Fibroblast of skin of left quadriceps (primary cell): ENCODE measurements around the gene UGT1A4.
"Not testable (repeated sequence)": the region's sequence is repeated elsewhere in the genome, so short reads cannot be mapped to it uniquely, and the experiment has no call there.

Experiments
- DNase-seq, 2 experiments: peaks; one replicate each; pipeline ENCODE4 v3.0.0-alpha.2; 2013; ENCODE audit warnings: low read depth in 2 of 2

UGT1A4 gene

DNA sequence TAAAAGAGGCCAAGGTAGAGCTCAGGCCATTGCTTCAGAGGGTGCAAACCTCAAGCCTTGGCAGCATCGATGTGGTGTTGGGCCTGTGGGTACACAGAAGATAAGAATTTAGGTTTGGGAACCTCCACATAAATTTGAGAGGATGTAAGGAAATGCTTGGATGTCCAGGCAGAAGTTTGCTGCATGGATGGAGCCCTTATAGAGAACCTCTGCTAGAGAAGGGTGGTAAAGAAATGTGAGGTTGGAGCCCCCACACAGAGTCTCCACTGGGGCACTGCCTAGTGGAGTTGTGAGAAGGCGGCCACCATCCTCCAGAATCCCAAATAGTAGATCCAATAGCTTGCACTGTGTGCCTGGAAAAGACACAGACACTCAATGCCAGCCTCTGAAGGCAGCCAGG lies 32.2 kb downstream of the UGT1A4 start:
- not testable (repeated sequence) for DNase-seq

- DNase-seq, result not testable (repeated sequence)
Observed at GRCh38 chr2:233751212-233752009, 32.9 kb downstream of the UGT1A4 start.

- DNase-seq, result no peak
Observed at GRCh38 chr2:233754872-233755611, 36.5 kb downstream of the UGT1A4 start.

GRCh38 chr2:233756429-233757081 lies 38.0 kb downstream of the UGT1A4 start:
- DNase-seq, result no peak

GRCh38 chr2:233758141-233758540 lies 39.6 kb downstream of the UGT1A4 start:
- DNase-seq, result no peak

GRCh38 chr2:233758849-233759248 lies 40.3 kb downstream of the UGT1A4 start:
- no peak for DNase-seq

DNA sequence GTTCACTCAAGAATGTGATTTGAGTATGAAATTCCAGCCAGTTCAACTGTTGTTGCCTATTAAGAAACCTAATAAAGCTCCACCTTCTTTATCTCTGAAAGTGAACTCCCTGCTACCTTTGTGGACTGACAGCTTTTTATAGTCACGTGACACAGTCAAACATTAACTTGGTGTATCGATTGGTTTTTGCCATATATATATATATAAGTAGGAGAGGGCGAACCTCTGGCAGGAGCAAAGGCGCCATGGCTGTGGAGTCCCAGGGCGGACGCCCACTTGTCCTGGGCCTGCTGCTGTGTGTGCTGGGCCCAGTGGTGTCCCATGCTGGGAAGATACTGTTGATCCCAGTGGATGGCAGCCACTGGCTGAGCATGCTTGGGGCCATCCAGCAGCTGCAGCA lies 41.5 kb downstream of the UGT1A4 start, which contains the start of gene UGT1A1:
Gene UGT1A1, plus strand, starts transcription at position 228 of the 400 bp plus-strand sequence. Its CDS starts 18 bp downstream, at position 246.
- no peak for DNase-seq

GRCh38 chr2:233761040-233761769 lies 42.7 kb downstream of the UGT1A4 start:
- DNase-seq, result no peak

GRCh38 chr2:233764264-233764663 lies 45.7 kb downstream of the UGT1A4 start:
- DNase-seq, result no peak

GRCh38 chr2:233764761-233765160 lies 46.2 kb downstream of the UGT1A4 start:
- DNase-seq, result no peak

GRCh38 chr2:233766416-233766815 lies 47.9 kb downstream of the UGT1A4 start:
- DNase-seq, result no peak

- no peak for DNase-seq
Observed at GRCh38 chr2:233768076-233768475, 49.5 kb downstream of the UGT1A4 start.

GRCh38 chr2:233769260-233769659 lies 50.7 kb downstream of the UGT1A4 start:
- no peak for DNase-seq

DNA sequence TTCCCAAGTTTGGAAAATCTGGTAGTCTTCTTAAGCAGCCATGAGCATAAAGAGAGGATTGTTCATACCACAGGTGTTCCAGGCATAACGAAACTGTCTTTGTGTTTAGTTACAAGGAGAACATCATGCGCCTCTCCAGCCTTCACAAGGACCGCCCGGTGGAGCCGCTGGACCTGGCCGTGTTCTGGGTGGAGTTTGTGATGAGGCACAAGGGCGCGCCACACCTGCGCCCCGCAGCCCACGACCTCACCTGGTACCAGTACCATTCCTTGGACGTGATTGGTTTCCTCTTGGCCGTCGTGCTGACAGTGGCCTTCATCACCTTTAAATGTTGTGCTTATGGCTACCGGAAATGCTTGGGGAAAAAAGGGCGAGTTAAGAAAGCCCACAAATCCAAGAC lies 53.6 kb downstream of the UGT1A4 start:
- DNase-seq, result no peak

DNA sequence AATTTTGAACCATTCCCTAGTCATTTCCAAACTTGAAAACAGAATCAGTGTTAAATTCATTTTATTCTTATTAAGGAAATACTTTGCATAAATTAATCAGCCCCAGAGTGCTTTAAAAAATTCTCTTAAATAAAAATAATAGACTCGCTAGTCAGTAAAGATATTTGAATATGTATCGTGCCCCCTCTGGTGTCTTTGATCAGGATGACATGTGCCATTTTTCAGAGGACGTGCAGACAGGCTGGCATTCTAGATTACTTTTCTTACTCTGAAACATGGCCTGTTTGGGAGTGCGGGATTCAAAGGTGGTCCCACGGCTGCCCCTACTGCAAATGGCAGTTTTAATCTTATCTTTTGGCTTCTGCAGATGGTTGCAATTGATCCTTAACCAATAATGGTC lies 54.0 kb downstream of the UGT1A4 start:
- DNase-seq, result no peak

DNA sequence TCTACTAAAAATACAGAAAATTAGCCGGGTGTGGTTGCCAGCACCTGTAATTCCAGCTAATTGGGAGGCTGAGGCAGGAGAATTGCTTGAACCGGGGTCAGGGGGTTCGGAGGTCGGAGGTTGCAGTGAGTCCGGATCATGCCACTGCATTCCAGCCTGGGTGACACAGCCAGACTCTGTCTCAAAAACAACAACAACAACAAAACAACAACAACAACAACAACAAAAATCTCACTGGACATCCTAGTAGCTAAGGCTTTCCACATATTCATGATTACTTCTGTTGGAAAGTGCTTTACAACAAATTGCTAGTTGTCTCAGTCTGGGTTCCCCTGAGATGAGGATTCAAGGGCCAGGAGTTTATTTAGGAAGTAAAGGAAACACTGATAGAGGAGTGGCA lies 55.3 kb downstream of the UGT1A4 start:
- DNase-seq, result no peak

GRCh38 chr2:233775414-233775813 lies 56.9 kb downstream of the UGT1A4 start:
- DNase-seq, result no peak

GRCh38 chr2:233778030-233778429 lies 59.5 kb downstream of the UGT1A4 start, which contains the start of gene MROH2A:
Gene MROH2A (plus strand): TSS chr2:233778330. CDS start chr2:233779359, 1,029 bp downstream.
- DNase-seq, result no peak

DNA sequence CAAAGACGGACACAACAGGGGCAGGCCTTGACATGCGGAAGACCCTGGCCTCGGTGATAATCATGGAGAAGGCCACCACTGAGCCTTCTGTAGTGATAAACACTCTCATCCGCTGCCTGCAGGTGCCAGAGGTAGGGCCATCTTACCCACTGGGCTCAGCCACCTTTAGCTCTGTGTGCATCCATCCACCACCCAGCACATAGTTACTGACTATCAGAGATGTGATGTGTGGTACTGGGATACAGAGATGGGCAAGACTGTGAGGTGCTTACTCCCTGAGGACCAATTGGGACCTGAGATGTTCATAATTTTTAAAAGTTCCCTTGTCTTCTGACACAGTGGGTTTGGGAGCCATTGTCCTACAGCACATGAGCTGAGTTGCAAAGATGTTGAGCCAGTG lies 61.2 kb downstream of the UGT1A4 start:
- DNase-seq, result no peak

GRCh38 chr2:233780771-233781170 lies 62.2 kb downstream of the UGT1A4 start:
- no peak for DNase-seq

GRCh38 chr2:233789554-233789953 lies 71.0 kb downstream of the UGT1A4 start:
- DNase-seq, result no peak
